Activated CD4-positive, alpha-beta T cell treated with anti-CD3 and anti-CD28 coated beads, Interleukin-2, amount 50 U/mL, for 1 hour (primary cell): Measurements from ENCODE around the gene TBXAS1.

Source experiments
- DNase-seq: peaks from one replicate; pipeline ENCODE4 v3.0.0-alpha.2; 2020

TBXAS1 gene

DNA sequence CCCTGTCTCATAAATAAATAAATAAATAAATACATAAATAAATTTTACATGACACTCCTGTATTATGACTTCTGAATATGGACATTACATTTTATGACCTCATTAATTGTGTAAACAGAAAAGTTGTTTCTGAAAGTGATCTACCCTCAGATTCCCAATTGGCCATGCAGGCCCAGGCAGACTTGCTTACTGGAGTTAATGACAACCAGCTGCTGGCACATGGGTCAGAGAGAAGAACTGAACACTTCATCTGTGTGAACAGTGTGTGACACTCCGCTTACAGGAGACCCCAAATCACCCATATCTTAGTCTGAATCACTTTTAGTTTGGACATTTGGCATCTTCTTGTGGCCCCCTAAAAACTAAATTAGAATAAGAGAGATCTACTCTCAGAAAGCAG lies 202.3 kb downstream of the TBXAS1 start:
- no peak for DNase-seq

DNA sequence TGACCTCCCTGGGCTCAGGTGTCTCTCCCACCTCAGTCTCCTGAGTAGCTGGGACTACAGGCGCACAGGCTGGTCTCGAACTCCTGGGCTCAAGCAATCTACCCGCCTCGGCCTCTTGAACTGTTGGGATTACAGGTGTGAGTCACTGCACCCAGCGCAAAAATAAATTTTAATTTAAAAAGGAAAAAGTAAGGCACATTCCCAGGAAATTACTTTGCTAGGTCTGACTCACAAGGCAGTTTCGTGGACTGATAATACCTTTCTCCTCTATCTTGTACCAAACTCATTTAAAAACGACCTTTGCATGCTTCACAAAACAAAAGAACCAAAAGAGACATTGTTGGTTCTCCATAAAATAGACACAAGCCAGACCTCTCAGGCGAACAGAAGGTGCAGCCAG lies 204.0 kb downstream of the TBXAS1 start:
- no peak for DNase-seq

DNA sequence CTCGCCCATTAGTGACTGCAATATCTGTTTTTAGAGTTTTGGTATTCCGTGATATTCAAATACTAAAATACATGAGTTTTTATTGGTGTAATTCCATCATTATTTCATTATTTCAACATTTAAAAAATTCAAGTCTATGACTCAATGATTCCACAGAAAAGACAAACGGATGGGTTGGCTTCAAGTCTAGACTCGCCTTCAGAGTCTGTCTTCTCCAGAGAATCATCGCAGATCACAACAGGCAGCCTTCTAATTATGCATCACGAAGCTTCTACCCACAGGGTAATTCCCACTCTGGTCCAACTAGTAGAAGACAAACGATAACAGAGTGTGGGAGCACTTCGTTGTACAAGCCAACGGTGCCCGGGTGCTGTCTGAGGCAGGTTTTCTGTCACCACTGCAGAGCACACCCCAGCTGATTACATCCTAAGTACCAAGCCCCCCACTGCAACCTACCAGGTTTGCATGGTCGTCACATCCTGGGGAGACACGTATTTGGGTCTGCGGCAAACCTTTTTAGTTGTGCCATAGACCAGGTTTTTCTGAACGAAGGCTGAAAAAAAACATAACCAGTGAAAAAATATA lies 204.8 kb downstream of the TBXAS1 start:
- DNase-seq: no peak

DNA sequence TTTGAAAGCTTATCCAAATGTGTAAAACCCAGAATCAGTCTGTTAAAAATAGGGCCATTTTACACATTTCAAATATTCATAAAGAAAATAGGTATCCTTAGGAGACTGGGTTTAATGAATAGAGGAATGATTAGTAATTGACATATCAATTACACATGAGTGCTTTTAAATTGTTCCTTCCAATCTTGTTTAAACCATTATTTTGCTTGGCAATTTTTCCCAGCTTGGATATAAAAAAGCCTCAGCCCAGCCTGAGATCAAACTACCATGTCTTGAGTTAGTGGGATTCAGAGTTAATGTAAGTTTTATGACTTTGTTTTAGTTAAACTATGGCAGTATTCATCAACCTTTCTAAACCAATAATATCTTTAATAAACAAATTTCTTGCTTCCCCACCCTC lies 205.4 kb downstream of the TBXAS1 start:
- DNase-seq: no peak

DNA sequence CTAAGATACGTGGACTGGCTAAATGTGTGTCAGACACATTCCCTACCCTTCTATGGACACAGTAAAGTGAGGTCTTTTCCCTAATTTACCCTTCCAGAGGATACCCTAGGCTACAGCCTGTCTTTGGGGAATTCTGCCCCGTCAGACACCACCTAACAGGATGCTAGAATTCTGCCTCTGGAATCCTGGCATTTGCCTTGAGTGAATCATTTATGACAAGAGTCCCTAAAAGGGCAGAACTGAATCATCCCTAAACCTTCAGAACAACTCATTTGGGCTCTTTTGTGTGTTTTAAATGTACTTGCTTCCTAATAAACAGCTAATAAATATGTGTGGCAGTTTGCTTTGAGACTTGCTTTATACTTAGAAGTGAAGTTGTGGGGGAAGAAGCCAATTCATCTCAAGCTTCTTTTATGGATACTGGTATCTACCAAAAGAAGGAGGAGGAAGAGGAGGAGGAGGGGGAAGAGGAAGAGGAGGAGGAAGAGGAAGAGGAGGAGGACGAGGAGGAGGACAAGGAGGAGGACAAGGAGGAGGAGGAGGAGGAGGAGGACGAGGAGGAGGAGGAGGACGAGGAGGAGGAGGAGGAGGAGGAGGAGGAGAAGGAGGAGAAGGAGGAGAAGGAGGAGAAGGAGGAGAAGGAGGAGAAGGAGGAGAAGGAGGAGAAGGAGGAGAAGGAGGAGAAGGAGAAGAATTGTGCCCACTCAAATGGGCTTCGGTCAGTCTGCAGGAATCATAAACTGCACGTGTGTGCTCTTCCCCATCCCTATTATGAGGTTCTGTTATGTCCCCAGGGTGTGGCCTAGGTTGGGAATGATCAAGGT lies 206.5 kb downstream of the TBXAS1 start:
- DNase-seq: no peak

DNA sequence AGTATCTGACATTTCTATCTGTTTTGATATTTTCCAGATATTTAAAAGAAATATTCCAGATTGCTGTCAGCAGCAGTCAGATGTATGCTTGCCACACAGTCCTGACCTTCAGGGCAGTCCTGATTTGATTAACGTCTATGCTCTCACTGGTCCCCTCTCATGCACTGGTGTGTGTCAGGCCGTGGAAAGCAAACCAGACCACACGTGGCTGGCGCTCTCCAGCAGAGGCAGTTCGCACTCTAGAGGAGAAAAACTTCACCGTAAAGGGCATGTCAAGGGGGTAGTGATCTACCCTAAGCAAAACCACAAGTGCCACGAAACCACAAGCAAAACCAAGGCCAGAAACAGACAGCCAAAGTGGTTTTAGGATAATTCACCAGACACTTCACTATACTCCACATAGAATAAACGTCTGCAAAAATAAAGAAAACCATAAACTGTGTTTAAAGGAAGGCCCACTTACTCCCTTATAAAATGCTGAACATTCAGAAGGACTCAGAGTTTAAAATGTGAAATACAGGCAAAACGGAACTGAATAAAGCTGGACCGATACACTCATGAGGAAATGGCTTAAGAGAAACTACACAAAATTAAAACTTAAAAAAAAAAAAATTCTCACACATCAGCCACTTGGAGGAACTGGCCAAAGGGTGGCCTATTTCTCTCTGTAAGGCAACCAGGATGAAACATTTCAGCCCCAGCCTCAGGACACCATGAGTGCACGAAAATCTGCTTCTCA lies 207.3 kb downstream of the TBXAS1 start:
- DNase-seq: no peak

DNA sequence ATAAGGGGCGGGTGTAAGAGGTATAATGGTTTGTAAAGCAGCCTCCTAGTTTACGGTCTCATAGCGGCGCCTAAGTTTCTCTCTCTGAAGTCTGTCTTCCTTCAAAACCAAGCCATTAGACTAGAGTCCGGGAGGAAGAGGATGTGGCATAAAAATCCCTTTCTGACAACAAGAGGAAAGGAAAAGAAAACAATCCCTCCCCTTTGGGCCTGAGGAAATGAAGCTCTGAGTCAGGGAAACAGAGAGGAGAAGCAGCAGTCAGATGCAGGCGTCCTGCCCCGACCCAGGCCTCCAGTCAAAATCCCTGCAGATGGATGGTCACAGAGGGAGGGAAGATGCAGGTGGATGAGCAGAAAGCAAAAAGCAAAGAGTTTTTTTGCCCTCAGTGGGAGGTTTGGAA lies 210.0 kb downstream of the TBXAS1 start:
- no peak for DNase-seq

DNA sequence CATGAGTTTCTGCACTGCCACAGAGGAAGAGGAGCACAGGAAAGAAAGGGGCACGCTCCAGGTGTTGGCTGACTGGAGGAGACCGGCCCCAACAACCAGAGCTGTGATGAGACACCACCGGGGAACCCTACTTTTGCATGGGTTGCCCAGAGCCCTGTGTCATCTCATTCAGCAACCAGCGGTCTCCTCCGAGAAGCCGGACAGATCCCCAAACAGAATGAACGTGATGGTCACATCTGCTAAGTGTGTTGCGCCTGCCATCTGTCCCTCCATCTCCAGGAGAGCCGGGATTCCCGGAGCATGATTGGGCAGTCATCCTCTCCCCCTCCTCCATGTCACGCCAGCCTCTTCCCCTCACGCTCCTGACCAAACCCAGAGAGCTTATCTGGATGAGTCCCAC lies 210.8 kb downstream of the TBXAS1 start:
- no peak for DNase-seq

DNA sequence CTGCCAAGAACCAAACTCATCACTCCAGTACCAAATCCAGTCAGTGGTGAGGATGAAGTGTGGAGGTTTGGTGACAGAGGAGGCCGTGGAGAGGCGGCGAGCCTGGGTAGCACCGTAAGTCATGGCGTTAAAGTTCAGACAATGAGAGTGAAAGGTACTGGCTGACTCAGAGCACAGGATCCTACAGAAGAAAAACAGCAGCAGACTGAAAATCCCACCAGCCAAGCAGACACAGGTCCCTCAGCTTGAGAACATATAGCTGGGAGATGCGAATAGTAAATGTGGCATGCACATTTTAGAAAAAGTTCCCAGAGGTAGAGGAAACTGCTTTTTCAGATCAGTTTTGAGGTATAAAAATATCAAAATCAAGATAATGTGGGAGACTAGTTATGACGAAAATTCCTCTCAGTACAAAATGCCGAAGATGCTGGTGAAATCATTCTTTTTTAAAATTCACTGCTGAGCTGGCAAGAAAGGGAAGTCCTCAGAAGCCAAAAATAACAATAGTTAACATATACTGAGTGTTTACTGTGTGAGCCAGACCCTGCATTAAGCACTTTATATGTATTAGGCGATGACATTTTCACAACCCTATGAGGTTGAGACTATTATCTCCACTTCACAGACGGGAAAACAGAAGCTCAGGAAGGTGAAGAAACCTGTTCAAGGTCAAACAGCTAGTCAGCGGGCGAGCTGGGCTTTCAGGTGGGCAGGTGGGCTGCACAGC lies 212.8 kb downstream of the TBXAS1 start:
- no peak for DNase-seq

DNA sequence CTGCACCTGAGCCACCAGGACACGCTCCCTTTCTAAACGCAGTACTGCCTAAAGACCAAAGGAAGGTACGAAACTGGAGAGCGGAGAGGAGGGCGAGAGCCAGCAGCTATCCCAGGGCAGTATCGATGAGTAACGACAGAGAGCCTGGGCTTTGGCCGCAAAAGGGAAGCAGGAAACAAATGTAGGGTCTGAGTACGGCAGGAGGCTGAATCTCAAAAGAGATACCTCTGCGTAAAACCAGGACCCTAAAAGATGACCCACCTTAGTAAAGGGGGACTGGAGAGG lies 213.3 kb downstream of the TBXAS1 start:
- DNase-seq: no peak

DNA sequence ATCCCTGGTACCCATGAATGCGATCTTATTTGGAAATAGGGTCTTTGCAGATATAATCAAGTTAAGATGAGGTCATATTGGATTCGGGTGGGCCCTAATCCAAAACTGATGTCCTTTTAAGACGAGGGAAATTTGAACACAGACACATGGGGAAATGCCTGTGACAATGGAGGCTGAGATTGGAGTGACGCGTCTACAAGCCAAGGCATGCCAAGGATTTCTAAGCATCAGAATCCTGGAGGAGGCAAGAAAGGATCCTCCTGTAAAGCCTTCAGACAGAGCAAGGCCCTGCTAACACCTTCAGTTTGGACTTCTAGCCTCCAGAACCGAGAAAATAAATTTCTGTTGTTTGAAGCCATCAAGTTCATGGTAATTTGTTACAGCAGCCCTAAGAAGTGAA lies 215.2 kb downstream of the TBXAS1 start:
- no peak for DNase-seq

DNA sequence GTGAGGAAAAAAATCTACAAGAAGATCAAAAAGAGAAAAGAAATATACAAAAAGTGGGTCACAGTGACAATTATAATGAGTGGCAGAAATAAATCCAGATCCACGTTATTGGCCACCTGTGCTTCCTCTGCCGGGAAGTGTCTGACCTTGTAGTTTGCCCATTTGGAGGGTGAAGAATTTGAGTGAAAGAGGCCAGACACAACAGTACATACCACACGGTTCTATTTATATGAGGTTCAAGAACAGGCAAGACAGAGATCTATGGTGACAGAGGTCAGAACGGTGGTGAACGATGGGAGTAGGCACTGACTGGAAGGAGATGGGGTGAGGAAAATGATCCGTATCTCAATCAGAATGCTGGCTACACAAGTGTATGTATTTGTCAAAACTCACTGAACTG lies 216.6 kb downstream of the TBXAS1 start:
- no peak for DNase-seq

DNA sequence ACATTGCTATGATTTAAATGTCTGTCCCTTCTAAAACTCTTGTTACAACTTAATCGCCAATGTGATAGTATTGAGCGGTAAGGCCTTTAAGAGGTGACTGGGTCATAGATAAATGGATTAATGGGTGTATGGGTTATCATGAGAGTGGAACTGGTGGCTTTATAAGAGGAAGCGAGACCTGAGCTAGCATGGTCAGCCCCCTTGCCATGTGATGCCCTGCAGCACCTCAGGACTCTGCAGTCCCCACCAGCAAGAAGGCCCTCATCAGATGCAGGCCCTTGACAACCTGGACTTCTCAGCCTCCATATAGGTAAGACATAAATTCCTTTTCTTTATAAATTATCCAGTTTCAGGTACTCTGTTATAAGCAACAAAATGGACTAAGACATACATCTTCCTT lies 218.1 kb downstream of the TBXAS1 start:
- no peak for DNase-seq

DNA sequence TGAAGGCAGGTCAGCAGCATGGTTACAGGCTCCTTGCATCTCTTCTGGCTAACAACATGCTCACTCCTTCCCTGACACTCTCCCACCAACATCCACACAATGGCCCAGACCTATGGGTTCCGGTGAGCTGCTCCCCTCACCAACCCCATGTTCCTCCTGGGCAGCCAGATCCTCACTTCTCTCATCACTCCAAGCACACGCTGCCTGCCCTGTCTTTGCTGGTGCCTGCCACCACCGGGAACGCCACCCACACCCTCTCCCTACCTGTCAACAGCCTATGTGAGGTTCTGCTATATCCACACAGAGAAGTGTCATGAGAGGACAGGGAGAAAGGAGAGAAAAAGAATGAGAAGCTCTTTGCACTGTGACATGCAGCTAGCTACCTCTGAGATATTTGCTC lies 219.1 kb downstream of the TBXAS1 start:
- DNase-seq: no peak

DNA sequence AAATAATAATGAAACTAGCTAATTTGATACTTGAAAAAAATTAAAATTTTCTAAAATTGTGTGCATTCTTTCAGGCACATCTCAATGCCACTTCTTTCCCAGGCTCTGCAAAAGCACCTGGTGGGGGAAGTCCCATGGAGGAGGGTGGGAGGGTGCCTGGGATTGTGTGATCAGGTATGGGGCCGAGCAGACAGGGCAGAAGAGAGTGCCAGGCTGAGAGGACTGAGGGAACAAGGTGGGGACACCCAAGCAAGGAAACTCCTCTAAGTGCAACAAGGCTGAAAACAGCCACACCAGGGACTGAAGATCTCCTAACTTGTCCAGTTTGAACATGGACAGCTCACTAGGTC lies 219.9 kb downstream of the TBXAS1 start:
- DNase-seq: no peak

DNA sequence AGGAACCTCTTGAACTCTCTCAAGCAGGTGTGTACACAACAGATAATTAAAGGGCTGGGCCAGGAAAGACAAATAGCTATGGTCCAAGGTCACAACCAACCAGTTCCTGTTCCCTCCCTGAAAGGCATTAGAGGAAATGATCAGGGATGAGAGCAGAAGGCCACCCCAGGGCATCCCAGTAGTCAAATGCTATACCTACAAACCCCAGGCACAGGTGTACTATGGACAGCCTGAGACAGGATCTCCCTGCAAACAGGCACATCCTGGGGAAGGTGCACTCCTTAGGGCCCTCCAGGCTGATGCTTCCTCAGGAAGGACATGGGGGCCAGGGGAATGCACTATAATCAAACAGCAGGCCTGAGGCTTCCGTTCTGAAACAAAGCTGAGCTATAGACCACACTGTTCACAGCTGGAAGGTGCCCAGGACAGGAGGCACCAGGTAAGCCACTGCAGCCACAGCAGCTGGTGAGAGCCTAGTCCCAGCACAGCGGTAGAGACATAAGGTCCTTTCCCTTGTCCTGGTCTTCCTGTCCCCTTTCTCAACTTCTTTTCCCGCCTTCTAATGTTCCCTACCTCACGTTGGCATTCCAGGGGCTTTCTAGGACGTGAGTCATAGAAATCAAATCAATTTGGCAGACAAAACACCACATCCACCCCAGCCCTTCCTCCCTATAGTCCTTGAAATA lies 220.4 kb downstream of the TBXAS1 start:
- DNase-seq: no peak

DNA sequence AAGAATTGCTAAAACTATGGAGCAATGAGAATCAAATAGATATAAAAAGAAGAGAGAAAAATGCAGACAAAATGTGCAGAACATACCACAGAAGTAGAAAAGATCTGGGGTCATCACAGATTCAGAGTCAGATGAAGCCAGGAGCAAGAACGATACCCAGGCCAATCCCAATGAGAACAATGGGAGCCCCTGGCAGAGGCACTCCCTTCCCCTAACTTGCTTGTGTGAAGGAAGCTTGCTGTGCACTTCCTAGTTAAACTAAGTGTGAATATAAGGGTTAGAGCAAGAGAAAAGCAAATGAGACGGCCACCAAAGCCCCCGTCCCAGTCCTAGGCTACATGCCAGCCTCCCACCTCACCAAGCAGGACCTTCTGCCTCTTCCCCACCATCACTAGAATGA lies 221.0 kb downstream of the TBXAS1 start:
- DNase-seq: no peak

DNA sequence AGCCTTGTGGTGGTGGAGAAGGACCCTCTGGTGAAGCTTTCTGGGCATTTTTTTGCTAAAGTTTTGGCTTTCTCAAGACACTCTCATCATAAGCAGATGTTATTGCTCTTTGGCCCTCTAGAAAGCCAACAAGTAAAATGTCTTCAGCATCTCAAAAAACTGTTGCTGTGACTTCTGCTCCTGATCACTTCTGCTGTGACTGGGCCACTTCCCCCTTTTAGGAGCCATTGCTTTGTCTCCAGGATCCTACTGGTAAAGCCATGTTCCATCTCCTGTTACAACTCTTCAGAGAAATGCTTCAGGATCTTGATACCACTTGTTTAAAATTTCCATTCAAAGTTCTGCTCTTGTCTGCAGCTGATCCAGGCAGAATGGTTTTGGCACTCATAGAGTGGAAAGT lies 222.8 kb downstream of the TBXAS1 start:
- no peak for DNase-seq

DNA sequence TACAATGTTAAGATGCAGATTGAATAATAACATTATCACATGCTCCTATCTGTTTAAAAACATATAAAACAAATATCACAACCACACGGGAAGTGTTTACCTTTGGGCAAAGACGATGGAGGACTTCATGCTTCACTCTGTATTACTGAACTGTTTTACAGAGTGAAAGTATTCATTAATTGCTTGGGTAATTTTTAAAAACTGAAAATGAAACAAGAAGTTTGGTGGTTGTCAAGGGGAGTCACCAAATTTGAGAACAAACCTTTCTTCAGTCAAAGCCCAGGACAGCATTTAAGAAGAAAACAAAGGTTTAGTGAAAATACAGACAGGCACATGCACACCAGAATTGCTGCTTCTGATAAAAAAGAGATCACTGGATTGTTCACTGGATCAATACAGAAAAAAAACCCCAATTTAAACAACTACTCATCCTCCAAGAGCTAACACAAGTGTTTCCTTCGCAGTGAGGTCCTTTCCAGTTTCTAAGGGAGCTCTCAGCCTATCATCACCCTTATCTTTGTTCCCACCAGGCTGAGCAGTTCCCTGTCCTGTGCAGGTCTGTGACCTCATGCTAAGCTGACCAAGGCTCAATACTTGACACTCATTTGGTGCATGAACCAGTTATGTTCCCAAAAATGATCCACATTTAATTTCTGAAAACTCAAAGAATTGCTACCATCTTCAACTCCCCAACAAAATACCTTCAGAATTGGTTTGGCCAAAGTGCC lies 224.9 kb downstream of the TBXAS1 start:
- no peak for DNase-seq

DNA sequence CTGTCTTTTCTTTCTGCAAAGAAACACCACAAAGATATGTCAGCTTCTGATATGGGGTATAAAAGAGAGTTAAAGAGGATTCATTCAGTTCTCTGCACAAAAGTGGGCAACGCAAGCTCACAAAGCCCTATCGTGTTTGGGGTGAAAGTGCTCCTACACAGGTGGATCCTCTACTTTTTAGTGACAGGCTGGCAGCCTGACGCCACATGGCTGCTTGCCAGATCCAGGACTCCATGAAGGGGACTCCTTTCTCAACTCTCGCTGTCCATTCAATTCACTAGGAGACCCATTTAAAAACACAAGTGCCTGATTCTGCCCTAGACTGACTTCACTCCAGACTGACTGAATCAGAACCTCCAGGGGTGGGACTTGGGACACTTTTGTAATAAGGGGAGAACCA lies 225.7 kb downstream of the TBXAS1 start:
- DNase-seq: no peak

DNA sequence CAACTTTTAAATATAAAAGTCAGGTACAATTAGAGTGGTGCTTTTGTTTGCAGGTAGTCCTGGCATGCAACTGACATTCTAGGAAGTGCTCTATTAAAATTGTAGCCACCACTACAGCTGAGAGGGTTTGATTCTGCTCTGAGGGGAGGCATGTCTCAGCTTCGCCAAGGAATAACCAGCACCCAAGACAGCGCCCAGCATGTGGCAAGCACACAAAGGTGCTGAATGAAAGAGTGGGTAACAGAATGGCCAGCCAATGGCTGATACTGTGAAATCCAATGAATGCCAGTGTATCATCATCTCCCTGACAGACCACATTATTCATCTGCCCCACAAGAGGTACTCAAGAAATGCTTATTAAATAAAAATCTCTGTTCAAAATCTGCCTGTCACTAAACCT lies 226.8 kb downstream of the TBXAS1 start:
- no peak for DNase-seq

DNA sequence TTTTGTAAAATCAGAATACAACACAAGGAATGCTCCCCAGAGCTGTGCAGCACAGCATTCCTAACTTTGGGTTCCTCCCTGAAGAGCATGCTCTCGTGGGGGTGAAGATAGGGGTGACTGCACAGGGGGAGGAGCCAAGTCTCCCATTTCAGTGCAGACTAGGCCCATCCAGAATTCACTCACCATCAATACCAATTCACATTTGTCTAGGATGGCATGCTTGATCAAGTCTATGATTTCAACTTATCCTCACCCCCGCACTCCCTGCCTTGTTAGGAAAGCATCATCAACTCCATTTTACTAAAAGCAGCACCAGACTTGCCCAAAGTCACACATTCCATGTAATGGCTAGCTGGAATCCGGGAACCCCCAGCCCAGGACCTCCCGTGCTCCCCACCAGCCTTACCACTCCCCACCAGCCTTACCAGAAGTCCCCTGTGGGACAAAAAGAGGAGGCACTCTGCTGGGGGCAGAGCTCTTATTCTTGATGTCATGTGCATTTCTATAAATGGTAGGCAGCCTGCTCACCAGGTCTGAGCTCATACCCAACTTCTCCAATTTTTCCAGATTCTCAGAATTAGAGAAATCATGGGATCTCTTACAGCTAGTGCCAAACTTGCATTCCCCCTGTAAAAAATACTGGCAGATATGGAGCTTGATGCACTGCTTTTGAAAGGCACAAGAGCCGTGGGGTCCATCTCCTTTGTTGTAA lies 227.5 kb downstream of the TBXAS1 start:
- DNase-seq: no peak
